Measurements from ENCODE around the gene KMO.
A peak's percentile ranks its signal among the peaks of the same experiment; 100 is the strongest.

The KMO gene

DNA sequence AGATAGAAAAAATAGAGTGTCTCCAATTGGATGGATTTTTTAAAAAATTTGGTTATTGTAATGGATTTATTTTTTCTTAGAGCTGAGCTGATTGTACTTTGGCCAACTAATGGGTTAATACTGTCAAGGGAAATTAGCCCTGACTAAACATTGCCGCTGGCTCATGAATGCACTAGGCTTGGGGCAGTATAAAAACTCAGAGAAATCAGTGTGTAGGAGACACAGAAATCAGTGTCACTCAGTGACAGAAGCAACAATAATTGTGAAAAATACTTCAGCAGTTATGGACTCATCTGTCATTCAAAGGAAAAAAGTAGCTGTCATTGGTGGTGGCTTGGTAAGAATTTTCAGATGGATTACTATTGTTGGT, at the start of gene KMO:
KMO (plus strand) TSS at position 217 of the 370 bp plus-strand sequence; CDS start at position 284, 67 bp downstream.
- no peak for DNase-seq (ENCODE audit: low spot score)

DNA sequence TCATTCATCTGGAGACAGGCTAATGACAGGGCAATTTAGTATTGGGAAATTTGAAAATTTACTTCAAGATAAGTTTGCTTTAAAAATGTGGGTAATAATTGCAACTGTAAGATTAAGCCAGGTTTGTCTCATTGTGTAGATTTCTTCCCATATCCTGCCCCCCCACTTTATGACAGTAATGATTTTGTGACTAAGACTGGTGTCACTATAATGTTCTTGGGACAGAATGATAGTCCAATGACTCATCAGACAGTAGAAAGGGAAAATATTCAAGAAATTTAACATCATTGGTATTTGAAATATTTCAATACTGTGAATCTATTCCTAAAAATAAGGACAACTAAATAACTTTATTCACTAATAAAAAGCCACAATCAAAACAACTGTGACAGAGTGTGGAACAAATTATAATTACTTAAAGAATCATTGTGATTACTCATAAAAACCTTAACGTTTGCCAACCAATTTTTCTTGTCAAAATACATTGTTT, 49.4 kb upstream of the KMO start:
- no peak for DNase-seq (ENCODE audit: low spot score)

DNA sequence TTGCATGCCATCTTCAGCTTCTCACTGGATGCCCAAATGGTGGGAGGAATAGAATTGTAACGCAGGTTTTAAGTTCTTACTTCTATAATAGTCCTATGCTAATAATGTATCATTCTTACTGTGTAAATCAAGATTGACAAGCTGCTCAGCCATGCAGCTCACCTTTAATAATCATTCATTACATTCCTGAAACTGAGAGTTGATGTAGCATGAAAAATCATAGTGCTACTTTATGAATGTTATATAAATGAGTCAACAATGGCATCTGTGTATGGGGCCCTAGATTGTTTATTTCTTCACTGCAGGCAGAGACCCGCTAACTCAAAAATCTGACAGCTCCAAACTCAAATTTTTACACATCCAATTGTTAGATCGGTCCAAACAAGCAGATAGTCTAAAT, 47.0 kb upstream of the KMO start:
- DNase-seq (ENCODE audit: low spot score): no peak

DNA sequence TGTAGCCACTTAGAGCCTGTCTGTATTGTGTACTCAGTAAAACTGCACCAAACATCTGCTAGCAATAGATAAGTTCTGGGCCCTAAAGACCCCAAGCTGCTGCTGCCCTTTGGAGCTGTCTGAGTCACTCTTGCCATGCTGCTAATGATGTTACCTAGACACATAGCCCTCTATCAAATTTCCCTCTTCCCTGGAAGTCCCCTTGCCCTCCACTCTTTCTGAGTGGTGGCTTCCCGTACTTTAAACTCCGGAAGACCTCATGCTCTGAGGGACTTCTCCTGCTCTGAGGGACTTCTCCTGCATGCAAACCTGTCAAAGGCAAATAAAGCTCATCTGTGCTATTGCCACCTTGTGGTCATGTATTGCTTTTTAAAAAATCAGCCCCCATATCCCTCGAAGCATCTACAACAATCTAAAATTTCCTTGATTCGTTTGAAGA, 46.6 kb upstream of the KMO start:
- no peak for DNase-seq (ENCODE audit: low spot score)

GRCh38 chr1:241488739-241489138, 43.4 kb upstream of the KMO start:
- no peak for DNase-seq (ENCODE audit: low spot score)

DNA sequence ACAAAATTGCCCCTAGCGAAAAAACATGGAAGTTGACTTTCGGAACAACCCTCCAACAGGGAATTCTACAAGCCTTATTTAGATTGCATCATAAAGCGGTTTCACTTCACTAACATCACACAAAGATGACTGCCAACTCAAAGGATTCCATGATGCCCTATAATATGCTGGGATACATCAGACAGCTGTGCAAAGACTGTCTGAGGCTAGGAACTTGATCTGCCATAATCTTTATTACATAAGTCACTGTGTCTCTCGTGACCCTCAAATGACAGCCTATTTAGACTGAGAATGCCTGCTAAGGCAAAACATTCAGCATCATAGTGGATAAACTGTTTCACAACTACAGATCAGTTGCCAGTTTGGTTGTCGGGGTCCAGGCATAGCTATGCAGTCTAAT, 36.4 kb upstream of the KMO start:
- DNase-seq (ENCODE audit: low spot score): no peak

DNA sequence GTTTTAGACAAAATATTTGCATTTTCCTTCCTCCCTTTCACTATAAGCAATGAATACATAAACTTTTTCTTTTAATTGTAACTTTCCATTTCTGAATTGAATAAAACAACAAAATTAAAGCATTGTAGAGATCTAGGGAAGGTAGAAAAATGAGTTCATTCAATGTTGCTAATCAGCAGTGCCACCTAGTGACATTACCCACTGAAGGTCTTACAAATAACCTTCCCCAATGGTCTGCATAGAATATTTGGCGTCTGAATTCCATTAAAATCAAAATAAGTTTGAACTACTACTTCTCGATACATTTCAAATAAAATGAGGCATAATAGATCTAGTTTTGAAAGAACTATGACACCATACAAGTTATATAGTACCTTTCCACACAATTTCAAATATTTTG, 32.3 kb upstream of the KMO start:
- peak; percentile 70 for DNase-seq (ENCODE audit: low spot score)

- DNase-seq (ENCODE audit: low spot score): no peak
Observed at GRCh38 chr1:241503444-241503843, 28.7 kb upstream of the KMO start.

GRCh38 chr1:241507189-241507863, 24.9 kb upstream of the KMO start:
- DNase-seq (ENCODE audit: low spot score): no peak

GRCh38 chr1:241513378-241513777, 18.8 kb upstream of the KMO start:
- DNase-seq (ENCODE audit: low spot score): no peak

- DNase-seq (ENCODE audit: low spot score): peak; percentile 17
Observed at GRCh38 chr1:241518476-241519307, 13.5 kb upstream of the KMO start.

DNA sequence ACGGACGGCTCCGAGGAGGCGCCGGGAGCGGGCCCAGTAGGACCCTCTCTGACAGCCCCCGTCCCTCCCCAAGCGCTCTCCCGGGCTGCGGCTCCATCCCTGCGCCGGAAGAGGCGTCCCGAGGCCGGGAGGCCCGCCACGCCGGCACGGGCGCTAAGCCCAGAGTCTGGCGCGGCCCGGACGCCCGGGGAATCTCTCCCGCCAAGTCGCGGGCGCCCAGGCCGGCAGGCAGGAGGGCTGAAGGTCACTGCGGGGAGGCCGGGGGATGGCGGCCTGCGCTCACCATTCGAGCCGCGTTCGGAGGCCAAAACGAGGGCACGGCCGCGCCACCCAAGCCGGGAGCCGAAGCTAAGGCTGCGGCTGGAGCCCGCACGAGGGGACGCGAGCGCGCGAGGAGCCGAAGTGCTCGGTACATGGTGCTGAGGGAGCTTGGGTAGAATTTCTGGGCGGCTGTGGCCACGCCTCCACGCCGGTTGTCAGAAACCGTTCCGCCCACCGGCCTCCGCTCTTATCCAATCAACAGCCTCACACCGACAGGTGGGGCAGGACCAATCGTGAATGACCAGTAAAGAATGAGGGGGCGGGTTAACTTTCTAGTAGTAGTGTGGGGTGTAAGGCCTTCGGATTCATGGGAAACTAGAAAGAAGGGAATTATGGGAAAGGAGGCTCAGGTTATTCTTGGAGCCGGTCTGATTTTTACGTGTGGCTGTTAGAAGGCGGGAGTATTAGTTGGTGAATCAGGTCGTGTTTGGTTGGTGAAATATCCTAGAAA, 12.7 kb upstream of the KMO start, which contains the start of gene FH:
FH (minus strand) TSS at position 448 of the 772 bp plus-strand sequence; CDS start at position 415, 33 bp downstream.
- peak; percentile 100 for DNase-seq (ENCODE audit: low spot score)

DNA sequence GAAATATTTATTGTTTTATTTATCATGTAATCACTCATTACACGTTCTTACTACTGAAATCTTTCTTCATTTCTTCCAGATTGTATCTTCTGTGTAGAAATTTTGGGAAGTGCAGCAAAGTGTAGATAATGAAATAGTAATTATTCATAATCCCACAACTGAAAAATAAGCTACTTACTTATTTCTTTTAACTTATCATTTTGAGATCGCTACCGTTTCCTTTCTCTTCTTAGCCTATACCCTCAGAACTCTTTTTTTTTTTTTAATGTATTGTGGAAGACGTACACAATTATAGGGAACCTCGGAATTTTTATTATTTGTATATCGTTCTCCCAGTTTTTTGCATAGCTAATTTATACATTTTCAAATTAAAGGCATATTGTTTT, 12.1 kb upstream of the KMO start:
- no peak for DNase-seq (ENCODE audit: low spot score)

GRCh38 chr1:241521718-241522117, 10.5 kb upstream of the KMO start:
- DNase-seq (ENCODE audit: low spot score): no peak

DNA sequence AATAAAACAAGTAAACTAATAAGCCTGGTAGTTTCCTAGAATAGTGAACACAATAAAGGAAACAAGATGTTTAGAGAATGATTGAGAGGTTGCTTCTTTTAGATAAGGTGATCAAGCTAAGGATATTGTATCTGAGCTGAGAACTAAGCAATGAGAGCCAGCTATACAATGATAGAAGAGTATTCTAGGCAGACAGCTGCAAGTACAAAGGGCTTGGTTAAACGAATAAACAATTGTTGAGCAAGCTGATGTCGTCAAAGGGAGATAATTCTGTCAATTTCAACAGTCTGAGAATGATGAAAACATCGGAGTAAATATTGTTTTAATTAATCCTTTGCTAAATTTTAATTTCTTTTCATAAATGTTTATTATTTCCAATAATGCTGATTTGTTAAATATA, 7.2 kb upstream of the KMO start:
- DNase-seq (ENCODE audit: low spot score): peak; percentile 6

GRCh38 chr1:241527146-241527545, 5.0 kb upstream of the KMO start:
- no peak for DNase-seq (ENCODE audit: low spot score)

DNA sequence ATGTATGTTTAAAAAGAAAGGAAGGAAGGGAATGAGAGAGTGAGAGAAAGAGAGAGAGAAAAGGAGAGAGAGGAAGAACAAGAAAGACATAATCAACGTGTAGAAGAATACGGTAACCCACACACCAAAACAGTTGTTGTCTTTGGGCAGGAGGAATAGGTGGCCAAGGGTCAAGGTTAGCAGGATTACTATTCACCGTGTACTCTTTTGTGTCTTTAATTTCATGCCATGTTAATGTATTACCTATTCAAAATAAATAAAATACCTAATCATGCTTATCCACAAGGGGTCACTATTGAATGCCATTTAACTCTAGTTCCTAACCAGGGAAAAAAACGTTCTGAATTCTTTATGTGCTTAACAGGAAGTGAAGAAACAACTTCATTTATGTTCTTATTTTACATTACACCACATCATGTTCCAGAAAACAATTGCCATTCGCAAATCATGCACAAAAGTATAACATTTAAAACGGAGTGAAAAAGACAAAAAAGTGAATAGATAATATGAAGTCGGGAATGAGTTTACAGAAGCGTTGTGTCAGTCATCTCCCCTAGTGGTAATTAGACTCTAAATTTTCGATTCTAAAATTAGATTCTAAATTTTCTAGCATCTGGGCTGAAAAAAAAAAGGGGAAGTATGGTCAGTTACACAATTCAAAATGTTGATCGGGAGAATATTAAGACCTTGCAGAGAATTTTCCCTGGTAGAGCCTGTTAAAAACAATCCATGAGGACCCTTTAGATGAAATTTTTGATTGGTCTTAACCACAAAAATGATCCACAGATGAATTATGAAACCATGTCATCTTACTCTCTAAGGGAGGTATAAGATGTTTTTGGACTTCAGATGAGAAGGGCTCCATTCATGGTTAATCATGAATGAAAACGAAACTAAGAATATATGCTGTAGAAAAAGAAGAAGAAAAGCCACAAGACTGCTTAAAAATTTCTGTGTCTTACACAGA, 700 bp upstream of the KMO start:
- peak; percentile 92 for DNase-seq (ENCODE audit: low spot score)

GRCh38 chr1:241532864-241533263, 686 bp downstream of the KMO start:
- peak; percentile 20 for DNase-seq (ENCODE audit: low spot score)

GRCh38 chr1:241533326-241534115, 1.3 kb downstream of the KMO start:
- DNase-seq (ENCODE audit: low spot score): peak; percentile 11

DNA sequence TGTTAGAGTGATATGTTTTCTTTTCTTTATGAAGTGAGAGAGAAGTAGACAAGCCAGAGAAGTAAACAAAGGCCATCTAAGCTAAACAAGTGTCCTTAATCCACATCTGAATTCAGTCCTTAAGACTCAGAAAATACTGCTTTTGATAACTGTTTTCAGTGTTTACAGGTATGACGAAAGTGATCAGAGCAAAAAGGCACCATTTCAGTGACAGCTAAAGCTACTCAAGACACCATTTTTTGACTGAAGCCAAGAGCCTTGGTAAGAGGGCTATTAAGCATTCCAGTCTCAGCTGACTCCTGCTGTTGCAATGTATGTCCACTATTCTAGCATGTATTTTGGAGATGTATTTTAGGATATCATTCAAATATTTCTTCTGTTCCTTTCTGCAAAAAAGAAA, 4.1 kb downstream of the KMO start:
- no peak for DNase-seq (ENCODE audit: low spot score)
